GM12878 (cell line): ENCODE results near the gene DSTYK.

ENCODE experiments used
- MTA2 ChIP-seq: fragments of 450-650 bp; IDR thresholded peaks from 2 replicates; pipeline ENCODE4 v1.6.1; 2016; ENCODE audit warnings: low read depth, mild to moderate bottlenecking, moderate library complexity
- POU2F2 ChIP-seq: IDR thresholded peaks from 3 replicates; pipeline ENCODE4 v1.6.1; 2011; ENCODE audit warnings: low read depth, mild to moderate bottlenecking, low read length, borderline replicate concordance
- TF ChIP-seq, protein P1 (sequence below): IDR thresholded peaks from 2 replicates; pipeline ENCODE4 v1.6.1; 2011; ENCODE audit warnings: borderline replicate concordance, low read depth, mild to moderate bottlenecking, moderate library complexity, mixed read lengths, low read length; ENCODE audit not compliant: insufficient read depth; ENCODE audit errors: extremely low read length

- TF ChIP-seq POU2F2, result no peak
- TF ChIP-seq, protein P1, sequence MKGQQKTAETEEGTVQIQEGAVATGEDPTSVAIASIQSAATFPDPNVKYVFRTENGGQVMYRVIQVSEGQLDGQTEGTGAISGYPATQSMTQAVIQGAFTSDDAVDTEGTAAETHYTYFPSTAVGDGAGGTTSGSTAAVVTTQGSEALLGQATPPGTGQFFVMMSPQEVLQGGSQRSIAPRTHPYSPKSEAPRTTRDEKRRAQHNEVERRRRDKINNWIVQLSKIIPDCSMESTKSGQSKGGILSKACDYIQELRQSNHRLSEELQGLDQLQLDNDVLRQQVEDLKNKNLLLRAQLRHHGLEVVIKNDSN, result no peak
- TF ChIP-seq MTA2, result no peak
These were observed 60.7 kb downstream of the DSTYK start for GRCh38 chr1:205150651-205151428.
